WTC11 (cell line): ENCODE results near the gene DNPH1. TPM values are rescaled to one million over a fixed set of nuclear protein-coding genes. Genes with fewer than 3 reads are reported as not detected.

Experiments
- ATAC-seq: fragments of 200-7000 bp; cut with Tn5 transposase; 2 replicates; pipeline ENCODE4 v1.10.0; 2021; ENCODE audit warnings: mild to moderate bottlenecking, moderate library complexity
- CTCF ChIA-PET: fragments of 300-600 bp; sonication (Branson Sonifier 250); formaldehyde crosslinking; loops from one replicate; lab custom pipeline; 2021; ENCODE audit warnings: antibody characterized with exemption; lab: Charles Lee
- POLR2A ChIA-PET: fragments of 350-600 bp; sonication (Branson Sonifier 250); formaldehyde crosslinking; loops from one replicate; lab custom pipeline; 2021; ENCODE audit warnings: antibody characterized with exemption; lab: Charles Lee
- DNase-seq: peaks from one replicate; pipeline ENCODE4 v3.0.0; 2021; ENCODE audit warnings: low spot score
- H3K27ac Mint-ChIP-seq: 2 replicates; pipeline ENCODE4 v1.8.0; 2021; ENCODE audit warnings: mixed read lengths
- H3K27me3 Mint-ChIP-seq: 2 replicates; pipeline ENCODE4 v1.8.0; 2021; ENCODE audit warnings: low read depth, mild to moderate bottlenecking, moderate library complexity, mixed read lengths
- H3K36me3 Mint-ChIP-seq: 2 replicates; pipeline ENCODE4 v1.8.0; 2021; ENCODE audit warnings: mixed read lengths
- H3K4me1 Mint-ChIP-seq: 2 replicates; pipeline ENCODE4 v1.8.0; 2022; ENCODE audit warnings: mixed read lengths
- H3K4me3 Mint-ChIP-seq: 2 replicates; pipeline ENCODE4 v1.8.0; 2021; ENCODE audit warnings: mild to moderate bottlenecking, moderate library complexity, mixed read lengths
- H3K9me3 Mint-ChIP-seq: 2 replicates; pipeline ENCODE4 v1.8.0; 2021; ENCODE audit warnings: mixed read lengths
- ATF6 ChIP-seq: sonication (generic); formaldehyde crosslinking; IDR thresholded peaks from 2 replicates; pipeline ENCODE4 v1.8.1; 2023; ENCODE audit warnings: mild to moderate bottlenecking, missing genetic modification reagents
- CREB1 ChIP-seq: sonication (generic); formaldehyde crosslinking; IDR thresholded peaks from 2 replicates; pipeline ENCODE4 v1.8.0; 2023; ENCODE audit warnings: mild to moderate bottlenecking, missing genetic modification reagents
- CREM ChIP-seq: sonication (generic); formaldehyde crosslinking; IDR thresholded peaks from 2 replicates; pipeline ENCODE4 v1.8.1; 2022; ENCODE audit warnings: mild to moderate bottlenecking, missing genetic modification reagents, moderate library complexity
- EMX1 ChIP-seq: fragments of 250-450 bp; sonication (Bioruptor Pico); IDR thresholded peaks from 2 replicates; pipeline ENCODE4 v1.8.0; 2021; ENCODE audit warnings: mild to moderate bottlenecking
- ETV6 ChIP-seq: sonication (generic); formaldehyde crosslinking; IDR thresholded peaks from 2 replicates; pipeline ENCODE4 v1.8.1; 2022; ENCODE audit warnings: mild to moderate bottlenecking, missing genetic modification reagents
- FOXJ3 ChIP-seq: sonication (generic); formaldehyde crosslinking; IDR thresholded peaks from 2 replicates; pipeline ENCODE4 v1.9.0; 2021; ENCODE audit warnings: missing genetic modification reagents, mild to moderate bottlenecking, borderline replicate concordance
- FOXK1 ChIP-seq: sonication (generic); formaldehyde crosslinking; IDR thresholded peaks from 2 replicates; pipeline ENCODE4 v1.8.0; 2022; ENCODE audit warnings: mild to moderate bottlenecking, moderate library complexity, missing genetic modification reagents
- HMGXB4 ChIP-seq: sonication (generic); formaldehyde crosslinking; IDR thresholded peaks from 2 replicates; pipeline ENCODE4 v1.8.1; 2023; ENCODE audit warnings: mild to moderate bottlenecking, moderate library complexity, missing genetic modification reagents
- MAX ChIP-seq: sonication (generic); formaldehyde crosslinking; IDR thresholded peaks from 2 replicates; pipeline ENCODE4 v1.8.0; 2022; ENCODE audit warnings: mild to moderate bottlenecking, missing genetic modification reagents
- NFYB ChIP-seq: sonication (generic); formaldehyde crosslinking; conservative IDR thresholded peaks from 2 replicates; pipeline ENCODE4 v1.8.0; 2022; ENCODE audit warnings: low read depth, missing genetic modification reagents
- NR3C1 ChIP-seq: sonication (generic); formaldehyde crosslinking; conservative IDR thresholded peaks from 2 replicates; pipeline ENCODE4 v1.8.1; 2023; ENCODE audit warnings: low read depth, mild to moderate bottlenecking, missing genetic modification reagents
- OVOL2 ChIP-seq: fragments of 250-450 bp; sonication (Bioruptor Pico); IDR thresholded peaks from 2 replicates; pipeline ENCODE4 v1.9.0; 2021; ENCODE audit warnings: mild to moderate bottlenecking, borderline replicate concordance
- PRRX2 ChIP-seq: fragments of 250-450 bp; sonication (Bioruptor Pico); IDR thresholded peaks from 2 replicates; pipeline ENCODE4 v1.8.0; 2021; ENCODE audit warnings: mild to moderate bottlenecking
- RELA ChIP-seq: sonication (generic); formaldehyde crosslinking; IDR thresholded peaks from 2 replicates; pipeline ENCODE4 v1.8.1; 2022; ENCODE audit warnings: missing genetic modification reagents, mild to moderate bottlenecking, borderline replicate concordance
- SMAD3 ChIP-seq: sonication (generic); formaldehyde crosslinking; IDR thresholded peaks from 2 replicates; pipeline ENCODE4 v1.8.0; 2022; ENCODE audit warnings: missing genetic modification reagents, mild to moderate bottlenecking, borderline replicate concordance
- STAT6 ChIP-seq: sonication (generic); formaldehyde crosslinking; conservative IDR thresholded peaks from 2 replicates; pipeline ENCODE4 v1.8.1; 2023; ENCODE audit warnings: mild to moderate bottlenecking, low read depth, missing genetic modification reagents, moderate library complexity
- TCF7 ChIP-seq: sonication (generic); formaldehyde crosslinking; IDR thresholded peaks from 2 replicates; pipeline ENCODE4 v1.8.0; 2022; ENCODE audit warnings: mild to moderate bottlenecking, low read depth, missing genetic modification reagents, moderate library complexity
- TEAD1 ChIP-seq: sonication (generic); formaldehyde crosslinking; IDR thresholded peaks from 2 replicates; pipeline ENCODE4 v1.8.0; 2022; ENCODE audit warnings: mild to moderate bottlenecking, missing genetic modification reagents
- ZBTB43 ChIP-seq: sonication (generic); formaldehyde crosslinking; IDR thresholded peaks from 2 replicates; pipeline ENCODE4 v1.8.1; 2023; ENCODE audit warnings: mild to moderate bottlenecking, missing genetic modification reagents
- ZMAT4 ChIP-seq: fragments of 250-450 bp; sonication (Bioruptor Pico); IDR thresholded peaks from 2 replicates; pipeline ENCODE4 v1.9.0; 2021; ENCODE audit warnings: mild to moderate bottlenecking
- ZNF219 ChIP-seq: sonication (generic); formaldehyde crosslinking; IDR thresholded peaks from 2 replicates; pipeline ENCODE4 v1.8.0; 2023; ENCODE audit warnings: missing genetic modification reagents, mild to moderate bottlenecking, borderline replicate concordance
- ZNF317 ChIP-seq: sonication (generic); formaldehyde crosslinking; IDR thresholded peaks from 2 replicates; pipeline ENCODE4 v1.8.1; 2023; ENCODE audit warnings: low read depth, mild to moderate bottlenecking, moderate library complexity, missing genetic modification reagents, borderline replicate concordance
- ZNF423 ChIP-seq: fragments of 250-450 bp; sonication (Bioruptor Pico); IDR thresholded peaks from 2 replicates; pipeline ENCODE4 v2.1.2; 2022; ENCODE audit warnings: mild to moderate bottlenecking, moderate library complexity
- ZSCAN18 ChIP-seq: fragments of 250-450 bp; sonication (Bioruptor Pico); IDR thresholded peaks from 2 replicates; pipeline ENCODE4 v2.1.2; 2022; ENCODE audit warnings: mild to moderate bottlenecking, moderate library complexity
- total RNA-seq: library from RNA; stranded (reverse); gene quantifications from 3 replicates; pipeline ENCODE4 v1.2.3, GENCODE V29; 2021

The DNPH1 gene
- total RNA-seq, 1 experiment from 2014 or later, result 48.4 TPM

GRCh38 chr6:43221046-43221972 is 8.0 kb downstream of the DNPH1 start:
- ChIA-PET CTCF (interaction anchor here (1.5 to 2.0 kb wide), 2 partner anchors 8 to 26 kb away, joined by 3 to 22 read pairs; partner anchors contain the start of gene DNPH1), POLR2A (interaction anchor here (0.6 kb wide), 1 partner anchor 276 kb away, joined by 10 read pairs; no protein-coding TSS in a partner anchor)
- no peak for DNase-seq
- H3K27me3 Mint-ChIP-seq, result no peaks in the 10 kb centered on the region
- no peak overlapping the region for H3K4me3 Mint-ChIP-seq
- H3K27ac Mint-ChIP-seq, result 0 out of 2 replicates have a peak overlapping the region, but pooled peaks have one; percentile 33
- TF ChIP-seq ATF6 (CRISPR knock-in tag) (no peak), ZSCAN18 (CRISPR knock-in tag) (no peak), ETV6 (CRISPR knock-in tag) (no peak), FOXK1 (CRISPR knock-in tag) (no peak), RELA (CRISPR knock-in tag) (no peak), HMGXB4 (no peak), EMX1 (CRISPR knock-in tag) (no peak), MAX (CRISPR knock-in tag) (no peak), STAT6 (CRISPR knock-in tag) (no peak)
- peaks cover 4% of the 10 kb centered on the region; the same call in 1 of the 2 replicates for H3K36me3 Mint-ChIP-seq
- no peak for ATAC-seq
- H3K9me3 Mint-ChIP-seq, result no peaks in the 10 kb centered on the region
- H3K4me1 Mint-ChIP-seq, result peaks cover 9% of the 10 kb centered on the region; the same call in 1 of the 2 replicates

- Mint-ChIP-seq H3K9me3 (no peaks in the 10 kb centered on the region), H3K27me3 (no peaks in the 10 kb centered on the region), H3K27ac (no peak overlapping the region), H3K4me1 (peaks cover 9% of the 10 kb centered on the region; the same call in 1 of the 2 replicates), H3K4me3 (no peak overlapping the region), H3K36me3 (peaks cover 4% of the 10 kb centered on the region; the same call in 1 of the 2 replicates)
- ATAC-seq, result no peak
- DNase-seq, result no peak
- CTCF ChIA-PET, result interaction anchor here (1.5 to 2.0 kb wide), 2 partner anchors 9 to 26 kb away, joined by 3 to 22 read pairs; partner anchors contain the start of gene DNPH1
- TF ChIP-seq CREB1 (CRISPR knock-in tag) (no peak), FOXJ3 (CRISPR knock-in tag) (no peak), ZBTB43 (CRISPR knock-in tag) (no peak), OVOL2 (CRISPR knock-in tag) (no peak), NR3C1 (CRISPR knock-in tag) (no peak), TCF7 (CRISPR knock-in tag) (no peak), ZNF219 (CRISPR knock-in tag) (no peak), ZMAT4 (no peak), ZNF317 (CRISPR knock-in tag) (no peak), TEAD1 (CRISPR knock-in tag) (no peak), NFYB (no peak), SMAD3 (CRISPR knock-in tag) (no peak), CREM (CRISPR knock-in tag) (no peak), PRRX2 (no peak), ZNF423 (CRISPR knock-in tag) (no peak)
- POLR2A ChIA-PET, result interaction anchor here (0.6 kb wide), 1 partner anchor 275 kb away, joined by 10 read pairs; no protein-coding TSS in a partner anchor
Measured at GRCh38 chr6:43220439-43220951, 8.8 kb downstream of the DNPH1 start.
